Right lobe of liver (tissue), 6 donors: ENCODE results near the gene ADNP. TPM values are rescaled to one million over a fixed set of nuclear protein-coding genes. Genes with fewer than 3 reads are reported as not detected.

Source experiments
- ATAC-seq, 4 donors: fragments of 200-7000 bp; cut with Tn5 transposase; one replicate each; pipeline ENCODE4 v1.9.1; 2020; ENCODE audit warnings: mild to moderate bottlenecking in 4 of 4, moderate library complexity in 4 of 4
- DNase-seq, 3 donors: peaks; one replicate each; pipeline ENCODE4 v3.0.0-alpha.2; 2020
- H3K27ac ChIP-seq, 3 donors: fragments of 200-600 bp; one replicate each; pipeline ENCODE4 v1.8.0; 2022
- H3K27me3 ChIP-seq, 2 donors: fragments of 200-600 bp; one replicate each; pipeline ENCODE4 v1.8.0; 2022
- H3K36me3 ChIP-seq, 4 donors: fragments of 200-600 bp; sonication (generic) in 1 of 4; one replicate each; pipeline versions ENCODE4 v1.5.1 to v1.8.0; 2017 to 2022; ENCODE audit warnings: control low read depth in 1 of 4
- H3K4me1 ChIP-seq, 4 donors: fragments of 200-600 bp; sonication (generic) in 1 of 4; one replicate each; pipeline versions ENCODE4 v1.5.1 to v1.8.0; 2017 to 2022; ENCODE audit warnings: control low read depth in 1 of 4
- H3K4me3 ChIP-seq, 3 donors: fragments of 200-600 bp; one replicate each; pipeline ENCODE4 v1.8.0; 2022
- H3K9me3 ChIP-seq, 4 donors: fragments of 200-600 bp; sonication (generic) in 1 of 4; one replicate each; pipeline versions ENCODE4 v1.5.1 to v1.8.0; 2017 to 2022; ENCODE audit warnings: control low read depth in 1 of 4
- POLR2A ChIP-seq: fragments of 450-650 bp; IDR thresholded peaks from one replicate; pipeline ENCODE4 v1.6.1; 2017; ENCODE audit warnings: antibody characterized with exemption, mild to moderate bottlenecking
- WGBS: methylation state at CpG from one replicate; pipeline ENCODE4 v1.1.6; 2018; ENCODE audit warnings: low coverage, low lambda C conversion rate; ENCODE audit not compliant: insufficient coverage; ENCODE audit errors: missing lambda C conversion rate; 5-methylcytosine and 5-hydroxymethylcytosine counted together
- intact Hi-C, 2 donors: fragments of 100-400 bp; cut with DNase I; formaldehyde crosslinking; loops; one replicate each; pipeline versions ENCODE4 v1.11.2 to v1.14.1; 2022
- total RNA-seq, 6 experiments: library from RNA; depleted of rRNA in 2 of 6; stranded (reverse); fragments of >200 nt in 2 of 6; fragmentation: NEBNext Ultra II Directional in 3 of 6; extraction: Animal tissue kit (Norgen Biotek cat#: 25700) in 3 of 6; gene quantifications; one replicate each; pipeline versions ENCODE4 v1.1.0 to v1.2.4, GENCODE V29; 2016 to 2023
- TF ChIP-seq, protein P1 (sequence below), 4 donors: fragments of 200-600 bp in 3 of 4; fragments of 450-650 bp in 1 of 4; IDR thresholded peaks; one replicate each; pipeline versions ENCODE4 v1.5.1 to v1.8.0; 2016 to 2022; ENCODE audit warnings: antibody characterized with exemption in 4 of 4, mild to moderate bottlenecking in 2 of 4
- donor health status: DM: no; HTN: yes; CAD: no.
- donor health status: DM: no; HTN: no; CAD: no.
- donor health status: DM: no; HTN: no; CAD: no.
- donor health status: DM: no; HTN: yes; CAD: no.
- donor health status: DM: no; HTN: yes; CAD: no.

Gene ADNP
- total RNA-seq, 6 experiments from 2014 or later = 19.8 to 25.9 (median 23.1) TPM

GRCh38 chr20:50898475-50898874, 32.8 kb downstream of the ADNP start:
- DNase-seq (no peak), ATAC-seq (no peak)
- Histone ChIP-seq H3K36me3 (peaks cover 0 to 40% (median 12%) of the 10 kb centered on the region in 4 donors), H3K27ac (no peak overlapping the region), H3K4me3 (no peak overlapping the region), H3K27me3 (no peaks in the 10 kb centered on the region), H3K9me3 (no peaks in the 10 kb centered on the region), H3K4me1 (peaks cover 0 to 11% (median 4%) of the 10 kb centered on the region in 4 donors)
- TF ChIP-seq, protein P1, sequence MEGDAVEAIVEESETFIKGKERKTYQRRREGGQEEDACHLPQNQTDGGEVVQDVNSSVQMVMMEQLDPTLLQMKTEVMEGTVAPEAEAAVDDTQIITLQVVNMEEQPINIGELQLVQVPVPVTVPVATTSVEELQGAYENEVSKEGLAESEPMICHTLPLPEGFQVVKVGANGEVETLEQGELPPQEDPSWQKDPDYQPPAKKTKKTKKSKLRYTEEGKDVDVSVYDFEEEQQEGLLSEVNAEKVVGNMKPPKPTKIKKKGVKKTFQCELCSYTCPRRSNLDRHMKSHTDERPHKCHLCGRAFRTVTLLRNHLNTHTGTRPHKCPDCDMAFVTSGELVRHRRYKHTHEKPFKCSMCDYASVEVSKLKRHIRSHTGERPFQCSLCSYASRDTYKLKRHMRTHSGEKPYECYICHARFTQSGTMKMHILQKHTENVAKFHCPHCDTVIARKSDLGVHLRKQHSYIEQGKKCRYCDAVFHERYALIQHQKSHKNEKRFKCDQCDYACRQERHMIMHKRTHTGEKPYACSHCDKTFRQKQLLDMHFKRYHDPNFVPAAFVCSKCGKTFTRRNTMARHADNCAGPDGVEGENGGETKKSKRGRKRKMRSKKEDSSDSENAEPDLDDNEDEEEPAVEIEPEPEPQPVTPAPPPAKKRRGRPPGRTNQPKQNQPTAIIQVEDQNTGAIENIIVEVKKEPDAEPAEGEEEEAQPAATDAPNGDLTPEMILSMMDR (IDR thresholded peaks at IDR 0.05) = no peak
- no peak for TF ChIP-seq POLR2A
- 100% methylated on average over 1 of the region's 1 CpG for WGBS
- intact Hi-C loops = no loop called here

GRCh38 chr20:50895111-50895830, 36.0 kb downstream of the ADNP start:
- Histone ChIP-seq H3K27me3 (no peaks in the 10 kb centered on the region), H3K27ac (peak overlapping the region in 2 of 3 donors; percentile 22 to 34), H3K4me1 (peaks cover 0 to 11% (median 4%) of the 10 kb centered on the region in 4 donors), H3K4me3 (no peak overlapping the region), H3K9me3 (no peaks in the 10 kb centered on the region), H3K36me3 (peaks cover 0 to 52% (median 15%) of the 10 kb centered on the region in 4 donors)
- 60% methylated on average over 7 of the region's 8 CpGs for WGBS
- TF ChIP-seq, protein P1 (IDR thresholded peaks at IDR 0.05) = no peak
- TF ChIP-seq POLR2A = no peak
- ATAC-seq (peak; percentile 79 to 90 (median 86)), DNase-seq (no peak)
- intact Hi-C loops = no loop called here

- intact Hi-C loops = no loop called here
- TF ChIP-seq, protein P1 (IDR thresholded peaks at IDR 0.05) = no peak
- no peak for TF ChIP-seq POLR2A
- Histone ChIP-seq H3K4me1 (peaks cover 0 to 11% (median 4%) of the 10 kb centered on the region in 4 donors), H3K9me3 (no peaks in the 10 kb centered on the region), H3K27ac (no peak overlapping the region), H3K36me3 (peaks cover 0 to 51% (median 15%) of the 10 kb centered on the region in 4 donors), H3K4me3 (no peak overlapping the region), H3K27me3 (no peaks in the 10 kb centered on the region)
- WGBS = 96% methylated on average over 5 of the region's 7 CpGs
- ATAC-seq = no peak
- no peak for DNase-seq
Measured at GRCh38 chr20:50893620-50894019, 37.6 kb downstream of the ADNP start.

DNA sequence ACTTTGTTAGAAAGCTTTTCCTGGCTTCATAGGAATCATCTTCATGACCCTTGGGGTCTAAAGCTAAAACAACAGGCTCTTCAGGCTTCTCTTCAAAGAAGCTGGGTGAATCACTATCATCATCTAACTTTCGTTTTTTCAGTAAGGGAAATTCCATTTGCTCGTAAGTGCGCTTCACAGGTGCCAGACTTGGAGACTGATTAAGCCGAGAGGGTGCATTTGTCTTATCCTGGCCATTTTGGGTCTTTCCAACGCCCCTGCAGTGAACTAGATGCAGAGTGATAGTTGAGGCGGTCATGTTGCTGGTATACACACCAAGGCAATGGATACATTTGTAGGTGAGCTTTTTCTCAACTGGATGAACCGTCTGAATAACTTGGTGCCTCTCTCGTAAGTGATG, 38.8 kb downstream of the ADNP start:
- Histone ChIP-seq H3K4me1 (peaks cover 0 to 11% (median 4%) of the 10 kb centered on the region in 4 donors), H3K27me3 (no peaks in the 10 kb centered on the region), H3K9me3 (no peaks in the 10 kb centered on the region), H3K27ac (no peak overlapping the region), H3K4me3 (no peak overlapping the region), H3K36me3 (peaks cover 0 to 42% (median 15%) of the 10 kb centered on the region in 4 donors)
- WGBS = 77% methylated on average over 8 of the region's 8 CpGs
- intact Hi-C loops = no loop called here
- DNase-seq (no peak), ATAC-seq (no peak)
- TF ChIP-seq, protein P1 (IDR thresholded peaks at IDR 0.05) = no peak
- TF ChIP-seq POLR2A = no peak
